HG02981 (cell line): Measurements from ENCODE around the gene PSME3.
"Not testable (repeated sequence)": the region's sequence is repeated elsewhere in the genome, so short reads cannot be mapped to it uniquely, and the experiment has no call there.

Experiments used
- ATAC-seq: cut with Tn5 transposase; IDR thresholded peaks from one replicate; pipeline ENCODE4 v1.9.1; 2021; ENCODE audit warnings: mild to moderate bottlenecking, moderate library complexity; ENCODE audit not compliant: unreplicated experiment

PSME3 gene

DNA sequence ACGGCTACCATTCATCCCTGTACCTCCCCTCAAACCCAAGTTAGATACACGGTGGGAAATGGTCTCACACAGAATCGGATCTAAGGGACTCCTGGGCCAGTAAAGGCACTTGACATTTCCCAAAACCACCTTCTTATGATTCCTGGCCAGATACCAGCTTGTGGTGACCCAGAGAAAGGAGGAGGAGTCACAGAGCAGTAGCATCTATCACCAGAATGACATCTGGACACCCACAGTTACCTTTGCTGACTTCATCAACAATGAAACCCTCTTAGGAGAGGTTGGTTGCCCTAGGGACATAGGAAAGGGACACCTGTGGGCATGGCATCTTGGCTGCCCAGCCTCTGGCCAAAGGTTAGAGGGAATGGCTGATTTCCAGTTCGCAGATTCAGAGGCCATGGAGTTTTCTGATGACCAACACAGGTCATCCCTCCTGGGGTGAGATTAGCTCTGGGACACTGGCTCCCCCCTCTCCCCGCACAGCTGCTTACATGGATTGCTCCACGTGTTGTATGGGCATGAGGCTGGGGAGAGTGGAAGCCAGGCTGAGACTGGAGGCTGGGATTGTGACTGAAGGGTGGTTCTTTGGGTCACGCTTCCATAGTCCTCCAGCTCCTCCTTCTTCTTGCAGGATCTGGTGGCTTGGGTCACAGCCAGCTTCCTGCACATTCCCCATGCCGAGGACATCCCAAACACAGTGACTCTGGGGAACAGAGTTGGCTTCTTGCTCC lies 16.4 kb downstream of the PSME3 start:
- ATAC-seq: no peak

DNA sequence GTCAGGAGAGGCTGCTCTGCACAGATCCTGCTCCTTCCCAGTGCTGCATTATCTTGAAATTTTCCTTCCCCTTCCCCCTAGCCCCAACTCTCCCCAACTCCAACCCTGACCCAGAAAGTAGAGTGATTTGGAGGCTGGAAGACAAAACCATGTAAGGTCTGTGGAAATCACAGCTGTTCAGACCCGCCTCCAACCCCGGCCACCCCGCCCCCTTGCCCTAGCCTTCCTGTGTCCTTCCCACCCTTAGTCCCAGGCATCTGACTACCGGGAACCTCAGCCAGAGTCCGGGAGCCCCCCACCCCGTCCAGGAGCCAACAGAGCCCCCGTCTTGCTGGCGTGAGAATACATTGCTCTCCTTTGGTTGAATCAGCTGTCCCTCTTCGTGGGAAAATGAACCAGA lies 17.8 kb downstream of the PSME3 start, which contains the start of gene AOC3:
TSS of gene AOC3 (plus strand) at position 246 of the 400 bp plus-strand sequence. CDS start at position 391, 145 bp downstream.
- ATAC-seq: no peak

DNA sequence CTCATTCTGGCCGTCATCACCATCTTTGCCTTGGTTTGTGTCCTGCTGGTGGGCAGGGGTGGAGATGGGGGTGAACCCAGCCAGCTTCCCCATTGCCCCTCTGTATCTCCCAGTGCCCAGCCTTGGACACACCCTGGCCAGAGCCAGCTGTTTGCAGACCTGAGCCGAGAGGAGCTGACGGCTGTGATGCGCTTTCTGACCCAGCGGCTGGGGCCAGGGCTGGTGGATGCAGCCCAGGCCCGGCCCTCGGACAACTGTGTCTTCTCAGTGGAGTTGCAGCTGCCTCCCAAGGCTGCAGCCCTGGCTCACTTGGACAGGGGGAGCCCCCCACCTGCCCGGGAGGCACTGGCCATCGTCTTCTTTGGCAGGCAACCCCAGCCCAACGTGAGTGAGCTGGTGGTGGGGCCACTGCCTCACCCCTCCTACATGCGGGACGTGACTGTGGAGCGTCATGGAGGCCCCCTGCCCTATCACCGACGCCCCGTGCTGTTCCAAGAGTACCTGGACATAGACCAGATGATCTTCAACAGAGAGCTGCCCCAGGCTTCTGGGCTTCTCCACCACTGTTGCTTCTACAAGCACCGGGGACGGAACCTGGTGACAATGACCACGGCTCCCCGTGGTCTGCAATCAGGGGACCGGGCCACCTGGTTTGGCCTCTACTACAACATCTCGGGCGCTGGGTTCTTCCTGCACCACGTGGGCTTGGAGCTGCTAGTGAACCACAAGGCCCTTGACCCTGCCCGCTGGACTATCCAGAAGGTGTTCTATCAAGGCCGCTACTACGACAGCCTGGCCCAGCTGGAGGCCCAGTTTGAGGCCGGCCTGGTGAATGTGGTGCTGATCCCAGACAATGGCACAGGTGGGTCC lies 18.4 kb downstream of the PSME3 start:
- ATAC-seq: not testable (repeated sequence)

DNA sequence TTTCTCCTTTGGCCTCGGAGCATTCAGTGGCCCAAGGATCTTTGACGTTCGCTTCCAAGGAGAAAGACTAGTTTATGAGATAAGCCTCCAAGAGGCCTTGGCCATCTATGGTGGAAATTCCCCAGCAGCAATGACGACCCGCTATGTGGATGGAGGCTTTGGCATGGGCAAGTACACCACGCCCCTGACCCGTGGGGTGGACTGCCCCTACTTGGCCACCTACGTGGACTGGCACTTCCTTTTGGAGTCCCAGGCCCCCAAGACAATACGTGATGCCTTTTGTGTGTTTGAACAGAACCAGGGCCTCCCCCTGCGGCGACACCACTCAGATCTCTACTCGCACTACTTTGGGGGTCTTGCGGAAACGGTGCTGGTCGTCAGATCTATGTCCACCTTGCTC lies 19.2 kb downstream of the PSME3 start:
- ATAC-seq: no peak

- ATAC-seq: no peak
These were observed 19.8 kb downstream of the PSME3 start for GRCh38 chr17:42853004-42853403.

- ATAC-seq: no peak
These were observed 20.4 kb downstream of the PSME3 start for GRCh38 chr17:42853597-42853967.

- no peak for ATAC-seq
These were observed 21.0 kb downstream of the PSME3 start for GRCh38 chr17:42853968-42854790.

- ATAC-seq: no peak
These were observed 21.9 kb downstream of the PSME3 start for GRCh38 chr17:42855048-42855596.

DNA sequence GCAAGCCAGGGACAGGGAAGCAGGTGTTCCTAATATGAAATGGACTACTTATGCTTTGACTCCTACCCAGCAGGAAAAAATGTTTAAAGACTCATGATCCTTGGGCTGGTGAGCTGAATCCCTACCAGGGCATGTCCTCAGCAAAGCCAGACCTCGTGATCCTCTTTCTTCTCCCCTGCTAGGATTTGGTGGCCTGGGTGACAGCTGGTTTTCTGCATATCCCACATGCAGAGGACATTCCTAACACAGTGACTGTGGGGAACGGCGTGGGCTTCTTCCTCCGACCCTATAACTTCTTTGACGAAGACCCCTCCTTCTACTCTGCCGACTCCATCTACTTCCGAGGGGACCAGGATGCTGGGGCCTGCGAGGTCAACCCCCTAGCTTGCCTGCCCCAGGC lies 22.9 kb downstream of the PSME3 start:
- ATAC-seq: not testable (repeated sequence)

- not testable (repeated sequence) for ATAC-seq
These were observed 23.3 kb downstream of the PSME3 start for GRCh38 chr17:42856516-42856915.

DNA sequence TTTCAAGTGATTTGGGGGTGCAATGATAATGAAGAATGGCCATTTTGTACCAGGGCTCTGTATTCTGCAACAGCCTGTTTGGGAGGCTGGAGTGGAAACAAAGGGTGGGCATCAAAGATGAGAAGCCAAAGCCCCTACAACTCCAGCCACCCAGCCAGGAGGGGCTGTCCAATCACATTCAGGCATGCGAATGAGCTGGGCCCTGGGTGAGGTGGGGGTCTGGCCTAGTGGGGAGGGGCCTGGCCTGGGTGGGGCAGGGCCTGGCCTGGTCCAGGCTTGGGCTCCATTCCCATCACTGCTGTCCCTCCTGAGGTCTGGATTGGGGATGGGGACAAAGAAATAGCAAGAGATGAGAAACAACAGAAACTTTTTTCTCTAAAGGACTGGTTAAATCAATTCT lies 24.2 kb downstream of the PSME3 start:
- ATAC-seq: no peak

DNA sequence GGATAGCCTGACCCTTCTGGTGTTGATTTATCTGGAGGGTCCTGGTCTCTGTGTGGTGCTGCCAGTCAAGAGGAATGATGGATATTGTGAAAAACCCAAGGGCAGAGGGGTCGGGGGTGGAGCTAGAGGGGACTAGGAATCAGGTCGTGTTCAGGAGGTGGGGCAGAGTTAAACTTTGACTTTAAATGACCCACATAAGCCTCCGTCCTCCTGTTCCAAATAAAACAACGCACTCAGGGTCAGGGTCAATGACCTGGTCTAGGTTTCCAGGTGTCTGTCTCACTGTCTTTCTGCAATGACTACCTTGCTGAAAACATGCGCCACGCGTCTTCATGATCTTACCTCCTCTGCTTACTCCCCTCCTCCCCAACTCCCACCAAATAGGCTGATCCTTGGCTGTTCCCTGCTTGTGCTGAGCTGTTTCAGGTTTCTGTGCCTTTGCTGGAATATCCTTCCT lies 32.5 kb downstream of the PSME3 start:
- no peak for ATAC-seq

- ATAC-seq: no peak
These were observed 33.0 kb downstream of the PSME3 start for GRCh38 chr17:42866216-42866615.

GRCh38 chr17:42866631-42867575 lies 33.7 kb downstream of the PSME3 start:
- no peak for ATAC-seq

GRCh38 chr17:42867694-42868261 lies 34.6 kb downstream of the PSME3 start:
- not testable (repeated sequence) for ATAC-seq

- ATAC-seq: no peak
These were observed 35.1 kb downstream of the PSME3 start for GRCh38 chr17:42868338-42868737.

GRCh38 chr17:42871647-42872046 lies 38.5 kb downstream of the PSME3 start:
- no peak for ATAC-seq

- no peak for ATAC-seq
These were observed 39.2 kb downstream of the PSME3 start for GRCh38 chr17:42872251-42872965.

DNA sequence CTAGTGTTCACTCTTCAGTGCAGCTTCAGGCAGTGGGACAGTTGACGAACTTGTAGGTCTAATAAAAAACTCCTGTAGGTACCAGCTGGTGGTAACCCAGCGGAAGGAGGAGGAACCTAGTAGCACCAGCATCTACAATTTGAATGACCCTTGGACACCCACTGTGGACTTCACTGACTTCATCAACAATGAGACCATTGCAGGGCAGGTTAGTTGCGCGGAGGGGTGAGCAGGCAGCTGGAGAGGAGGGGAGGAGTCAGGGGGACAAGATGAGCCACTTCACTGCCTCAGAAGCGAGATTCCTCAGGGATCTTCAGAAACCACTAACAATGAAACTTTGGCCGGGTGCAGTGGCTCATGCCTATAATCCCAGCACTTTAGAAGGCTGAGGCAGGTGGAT lies 40.1 kb downstream of the PSME3 start:
- ATAC-seq: no peak
